Activated CD8-positive, alpha-beta T cell treated with anti-CD3 and anti-CD28 coated beads for 36 hours (primary cell): Measurements from ENCODE around the gene SLC25A11. TPM values are rescaled to one million over a fixed set of nuclear protein-coding genes. Genes with fewer than 3 reads are reported as not detected.

Source experiments
- ATAC-seq: fragments of 200-7000 bp; cut with Tn5 transposase; one replicate; pipeline ENCODE4 v1.10.0; 2021; ENCODE audit warnings: mild to moderate bottlenecking, moderate library complexity
- CTCF ChIA-PET: fragments of 350-600 bp; sonication (Branson Sonifier 250); formaldehyde crosslinking; loops from one replicate; lab custom pipeline; 2021; ENCODE audit warnings: antibody characterized with exemption; lab: Charles Lee
- POLR2A ChIA-PET: fragments of 350-600 bp; sonication (Branson Sonifier 250); formaldehyde crosslinking; loops from one replicate; lab custom pipeline; 2021; ENCODE audit warnings: antibody characterized with exemption; lab: Charles Lee
- DNase-seq: peaks from one replicate; pipeline ENCODE4 v3.0.0-alpha.2; 2020
- H3K27ac Mint-ChIP-seq: one replicate; pipeline ENCODE4 v1.8.0; 2021; ENCODE audit warnings: mild to moderate bottlenecking, mixed read lengths
- H3K27me3 Mint-ChIP-seq: one replicate; pipeline ENCODE4 v1.8.0; 2021; ENCODE audit warnings: mixed read lengths
- H3K36me3 Mint-ChIP-seq: one replicate; pipeline ENCODE4 v1.8.0; 2021; ENCODE audit warnings: low read depth, mixed read lengths
- H3K4me1 Mint-ChIP-seq: one replicate; pipeline ENCODE4 v1.8.0; 2021; ENCODE audit warnings: low read depth, mixed read lengths
- H3K4me3 Mint-ChIP-seq: one replicate; pipeline ENCODE4 v1.8.0; 2021; ENCODE audit warnings: mild to moderate bottlenecking, moderate library complexity, mixed read lengths
- H3K9me3 Mint-ChIP-seq: one replicate; pipeline ENCODE4 v1.8.0; 2021; ENCODE audit warnings: mixed read lengths
- intact Hi-C: fragments of 100-400 bp; cut with micrococcal nuclease; formaldehyde crosslinking; loops from one replicate; pipeline ENCODE4 v1.10.0; 2022
- total RNA-seq, 2 experiments: library from RNA; stranded (reverse); gene quantifications; one replicate each; pipeline ENCODE4 v1.2.3, GENCODE V29; 2021
- TF ChIP-seq, protein P1 (sequence below): fragments of 200-600 bp; IDR thresholded peaks from one replicate; pipeline ENCODE4 v1.8.0; 2022; ENCODE audit warnings: antibody characterized with exemption, mild to moderate bottlenecking

The SLC25A11 gene
- total RNA-seq, 2 experiments from 2014 or later = 80.8 to 87.0 TPM

DNA sequence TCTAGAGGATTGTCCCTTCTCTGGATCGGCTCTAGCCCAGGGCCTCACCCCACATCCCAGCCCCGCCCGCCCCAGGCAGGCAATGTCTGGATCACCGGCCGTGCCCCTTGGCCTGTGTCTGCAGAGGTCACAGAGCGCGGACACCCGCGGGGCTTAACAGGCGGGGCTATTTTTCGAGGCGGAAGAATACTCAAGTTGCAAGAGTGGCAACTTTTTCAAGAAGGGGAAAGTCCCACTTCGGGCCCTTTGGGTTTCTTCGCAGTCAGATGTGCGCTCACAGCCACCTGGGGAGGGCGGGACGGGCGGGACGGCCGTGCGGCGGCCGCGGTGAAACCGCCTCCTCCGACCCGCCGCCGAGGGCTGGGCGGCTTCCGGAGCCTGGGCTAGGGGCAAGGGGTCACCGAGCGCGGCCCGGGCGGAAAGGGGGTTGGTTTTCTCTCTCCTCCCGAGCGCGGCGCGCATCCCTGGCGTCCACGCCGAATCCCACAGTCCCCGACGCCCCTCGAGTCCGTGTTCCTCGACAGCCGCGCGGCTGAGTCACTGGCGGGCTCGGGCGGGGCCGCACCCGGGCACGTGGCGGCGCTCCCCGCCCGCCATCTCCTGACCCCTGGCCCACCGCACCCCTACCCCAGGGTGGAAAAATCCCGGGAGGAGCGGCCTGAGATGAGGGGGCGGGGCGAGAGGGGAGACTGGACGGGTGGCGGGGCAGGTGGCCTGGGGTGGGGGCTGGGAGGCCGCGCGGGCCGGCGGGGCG, 9.7 kb upstream of the SLC25A11 start:
- POLR2A ChIA-PET = interaction anchor here (0.9 to 20.8 kb wide), 12 partner anchors 9 to 162 kb away, joined by 3 to 627 read pairs (median 5); partner anchors contain the start of genes C17orf107, CAMTA2, INCA1 and KIF1C
- H3K27me3 Mint-ChIP-seq = no peaks in the 10 kb centered on the region
- ATAC-seq (peak; percentile 21), DNase-seq (peak; percentile 84)
- peaks cover 26% of the 10 kb centered on the region for H3K4me1 Mint-ChIP-seq
- peaks cover 36% of the 10 kb centered on the region for H3K36me3 Mint-ChIP-seq
- CTCF ChIA-PET = interaction anchor here (1.0 to 1.4 kb wide), 3 partner anchors 9 to 17 kb away, joined by 3 to 5 read pairs (median 3); partner anchors contain the start of genes RNF167, SLC25A11 and SPAG7
- TF ChIP-seq, protein P1, sequence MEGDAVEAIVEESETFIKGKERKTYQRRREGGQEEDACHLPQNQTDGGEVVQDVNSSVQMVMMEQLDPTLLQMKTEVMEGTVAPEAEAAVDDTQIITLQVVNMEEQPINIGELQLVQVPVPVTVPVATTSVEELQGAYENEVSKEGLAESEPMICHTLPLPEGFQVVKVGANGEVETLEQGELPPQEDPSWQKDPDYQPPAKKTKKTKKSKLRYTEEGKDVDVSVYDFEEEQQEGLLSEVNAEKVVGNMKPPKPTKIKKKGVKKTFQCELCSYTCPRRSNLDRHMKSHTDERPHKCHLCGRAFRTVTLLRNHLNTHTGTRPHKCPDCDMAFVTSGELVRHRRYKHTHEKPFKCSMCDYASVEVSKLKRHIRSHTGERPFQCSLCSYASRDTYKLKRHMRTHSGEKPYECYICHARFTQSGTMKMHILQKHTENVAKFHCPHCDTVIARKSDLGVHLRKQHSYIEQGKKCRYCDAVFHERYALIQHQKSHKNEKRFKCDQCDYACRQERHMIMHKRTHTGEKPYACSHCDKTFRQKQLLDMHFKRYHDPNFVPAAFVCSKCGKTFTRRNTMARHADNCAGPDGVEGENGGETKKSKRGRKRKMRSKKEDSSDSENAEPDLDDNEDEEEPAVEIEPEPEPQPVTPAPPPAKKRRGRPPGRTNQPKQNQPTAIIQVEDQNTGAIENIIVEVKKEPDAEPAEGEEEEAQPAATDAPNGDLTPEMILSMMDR = no peak
- H3K4me3 Mint-ChIP-seq = peak overlapping the region; percentile 97
- no peaks in the 10 kb centered on the region for H3K9me3 Mint-ChIP-seq
- intact Hi-C loops = no loop called here
- peak overlapping the region; percentile 99 for H3K27ac Mint-ChIP-seq

- DNase-seq = peak; percentile 85
- Mint-ChIP-seq H3K36me3 (peaks cover 42% of the 10 kb centered on the region), H3K4me1 (peaks cover 32% of the 10 kb centered on the region), H3K9me3 (no peaks in the 10 kb centered on the region), H3K27ac (peak overlapping the region; percentile 99), H3K4me3 (peak overlapping the region; percentile 97), H3K27me3 (no peaks in the 10 kb centered on the region)
- peak; percentile 35 for ATAC-seq
- CTCF ChIA-PET = interaction anchor here (1.4 kb wide), 1 partner anchor 9 kb away, joined by 3 read pairs; the partner anchor contains the start of genes RNF167 and SLC25A11
- POLR2A ChIA-PET = interaction anchor here (0.9 to 20.8 kb wide), 12 partner anchors 9 to 227 kb away, joined by 3 to 627 read pairs (median 6); partner anchors contain the start of genes C17orf107, CAMTA2, CHRNE and KIF1C
- TF ChIP-seq, protein P1 = no peak
- intact Hi-C loops = no loop called here
Measured at GRCh38 chr17:4948931-4949320, 9.1 kb upstream of the SLC25A11 start.

DNA sequence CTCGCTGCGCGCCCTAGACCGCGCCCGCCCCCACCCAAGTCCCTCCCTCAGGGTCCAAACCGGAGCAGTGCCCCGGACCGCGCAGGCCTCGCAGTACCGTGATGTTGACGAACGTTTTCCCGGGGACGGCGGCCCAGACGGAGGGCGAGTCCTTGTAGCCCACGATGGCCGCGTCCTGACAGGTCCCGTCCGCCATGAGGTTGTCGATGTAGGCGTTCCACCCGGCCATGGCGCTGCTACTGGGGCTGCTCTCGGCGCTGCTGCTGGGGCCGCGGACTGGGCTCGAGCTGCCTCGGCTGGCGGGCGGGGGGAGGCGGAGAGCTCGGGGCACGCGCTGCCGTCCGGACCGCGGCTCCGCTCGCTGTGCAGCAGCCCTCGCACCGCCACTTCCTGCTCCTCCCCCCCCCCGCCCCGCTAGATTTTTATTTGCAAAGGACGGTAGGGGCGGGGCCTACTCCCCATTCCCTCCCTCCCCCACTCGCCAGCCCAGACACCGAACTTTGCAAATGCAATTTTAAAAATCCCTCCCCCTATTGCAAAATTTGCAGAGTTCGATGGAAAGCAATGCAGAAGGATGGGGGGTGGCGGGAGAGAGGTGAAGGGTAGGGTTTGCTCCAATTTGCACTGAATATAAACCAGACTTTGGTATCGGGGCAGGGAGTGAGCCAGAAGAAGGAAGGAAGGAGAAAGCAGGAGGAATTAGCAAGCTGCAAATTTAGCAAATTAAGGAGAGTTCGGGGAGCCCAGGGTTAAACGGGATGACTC, 8.5 kb upstream of the SLC25A11 start, which contains the start of gene PFN1:
PFN1 (minus strand) TSS at position 365 of the 765 bp plus-strand sequence; CDS start at position 229, 136 bp downstream.
- Mint-ChIP-seq H3K36me3 (peaks cover 45% of the 10 kb centered on the region), H3K9me3 (no peaks in the 10 kb centered on the region)
- ATAC-seq = peak; percentile 50

DNA sequence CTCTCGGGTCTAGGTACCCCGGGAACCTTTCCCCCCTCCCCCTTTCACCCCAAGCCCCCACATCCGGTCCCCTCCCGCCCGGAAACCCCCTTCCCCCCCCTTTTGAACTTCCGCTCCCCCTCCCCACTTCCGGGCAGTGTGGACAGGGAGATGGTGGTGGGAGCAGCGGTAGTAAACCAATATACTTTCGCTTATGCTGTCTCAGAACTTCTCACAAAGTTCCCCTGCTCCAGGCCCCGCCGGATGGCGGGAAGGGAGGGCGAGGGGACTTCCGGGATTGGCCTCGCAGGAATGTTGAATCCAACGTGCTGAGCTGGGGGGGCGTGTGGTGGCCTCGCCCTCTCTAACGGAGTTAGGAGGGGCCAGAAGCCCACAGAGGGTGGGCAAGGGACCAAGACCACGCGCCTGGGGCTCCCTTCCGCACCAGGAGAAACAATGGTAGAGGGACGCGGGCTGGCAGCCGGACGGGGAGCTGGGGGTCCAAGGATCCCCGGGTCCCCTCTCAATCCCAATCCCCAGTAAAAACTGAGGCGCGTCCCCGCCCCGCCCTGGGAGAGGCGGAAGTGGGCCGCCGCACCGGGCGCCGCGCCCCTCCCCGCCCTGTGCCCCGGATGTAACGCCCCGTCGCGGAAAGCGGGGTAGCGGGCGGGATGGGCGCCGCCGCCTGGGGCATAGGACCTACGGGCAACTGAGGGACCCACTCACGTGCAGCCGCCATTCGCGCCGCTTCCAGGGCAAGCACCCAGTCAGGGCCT, 7.7 kb upstream of the SLC25A11 start:
- ChIA-PET CTCF (interaction anchor here (2.2 to 2.8 kb wide), 2 partner anchors 20 to 22 kb away, joined by 8 read pairs; partner anchors contain the start of gene SPAG7), POLR2A (interaction anchor here (0.6 to 20.8 kb wide), 15 partner anchors 8 to 705 kb away, joined by 3 to 627 read pairs (median 6); partner anchors contain the start of genes C17orf107, CAMTA2, CHRNE and INCA1)
- TF ChIP-seq, protein P1 = no peak
- intact Hi-C loops = loop anchor here (1.0 kb wide), 1 partner anchor 22 kb away; no protein-coding TSS in a partner anchor
- Mint-ChIP-seq H3K36me3 (peaks cover 50% of the 10 kb centered on the region), H3K9me3 (no peaks in the 10 kb centered on the region), H3K4me1 (peaks cover 45% of the 10 kb centered on the region), H3K4me3 (peak overlapping the region; percentile 97), H3K27me3 (no peaks in the 10 kb centered on the region), H3K27ac (peak overlapping the region; percentile 99)
- DNase-seq (peak; percentile 80), ATAC-seq (peak; percentile 8)

More for the DNA sequence above, 8.5 kb upstream of the SLC25A11 start, which contains the start of gene PFN1:
- Mint-ChIP-seq H3K4me1 (peaks cover 37% of the 10 kb centered on the region), H3K4me3 (peak within 1 kb of the TSS; percentile 97), H3K27ac (peak within 1 kb of the TSS; percentile 99), H3K27me3 (no peaks in the 10 kb centered on the region)
- TF ChIP-seq, protein P1 = no peak
- intact Hi-C loops = no loop called here
- ChIA-PET CTCF (interaction anchor here (1.4 to 2.8 kb wide), 2 partner anchors 8 to 21 kb away, joined by 3 to 8 read pairs; partner anchors contain the start of genes RNF167 and SLC25A11), POLR2A (interaction anchor here (0.6 to 20.8 kb wide), 18 partner anchors 9 to 706 kb away, joined by 3 to 627 read pairs (median 4); partner anchors contain the start of genes C17orf107, CAMTA2, CHRNE and KIF1C)
- DNase-seq = peak; percentile 96
